CD8-positive, alpha-beta memory T cell (primary cell): ENCODE results near the gene YRDC. TPM values are rescaled to one million over a fixed set of nuclear protein-coding genes. Genes with fewer than 3 reads are reported as not detected.

Experiments used
- CTCF ChIA-PET: fragments of 350-600 bp; sonication (Branson Sonifier 250); formaldehyde crosslinking; loops from one replicate; lab custom pipeline; 2021; ENCODE audit warnings: antibody characterized with exemption; lab: Charles Lee
- POLR2A ChIA-PET: fragments of 350-600 bp; sonication (Branson Sonifier 250); formaldehyde crosslinking; loops from one replicate; lab custom pipeline; 2021; ENCODE audit warnings: antibody characterized with exemption; lab: Charles Lee
- DNase-seq, 5 donors: peaks; one replicate each; pipeline versions ENCODE4 v3.0.0 to v3.0.0-alpha.2; 2020 to 2022; ENCODE audit warnings: mixed read lengths in 1 of 5
- H3K27ac ChIP-seq: one replicate; pipeline ENCODE4 v1.7.0; 2013; ENCODE audit warnings: low read depth, mild to moderate bottlenecking, low read length, moderate library complexity
- H3K27me3 ChIP-seq: 2 replicates; pipeline ENCODE4 v1.7.0; 2013; ENCODE audit warnings: low read length, mild to moderate bottlenecking; ENCODE audit not compliant: insufficient read depth, poor library complexity, severe bottlenecking
- H3K36me3 ChIP-seq: 2 replicates; pipeline ENCODE4 v1.7.0; 2013; ENCODE audit warnings: mild to moderate bottlenecking, low read length, moderate library complexity; ENCODE audit not compliant: insufficient read depth
- H3K4me1 ChIP-seq: 2 replicates; pipeline ENCODE4 v1.7.0; 2013; ENCODE audit warnings: mild to moderate bottlenecking, low read length, moderate library complexity; ENCODE audit not compliant: insufficient read depth
- H3K4me3 ChIP-seq: 2 replicates; pipeline ENCODE4 v1.7.0; 2013; ENCODE audit warnings: mild to moderate bottlenecking, low read length
- H3K9me3 ChIP-seq: 2 replicates; pipeline ENCODE4 v1.7.0; 2013; ENCODE audit warnings: mild to moderate bottlenecking, low read length
- H3K27ac Mint-ChIP-seq, 8 donors: one replicate each; pipeline ENCODE4 v1.8.0; 2020 to 2021; ENCODE audit warnings: mixed read lengths in 8 of 8, mild to moderate bottlenecking in 6 of 8, inconsistent platforms in 3 of 8, moderate library complexity in 3 of 8
- H3K27me3 Mint-ChIP-seq, 2 donors: one replicate each; pipeline ENCODE4 v1.8.0; 2020 to 2021; ENCODE audit warnings: mixed read lengths in 2 of 2, mild to moderate bottlenecking in 1 of 2, moderate library complexity in 1 of 2
- H3K36me3 Mint-ChIP-seq, 3 donors: one replicate each; pipeline ENCODE4 v1.8.0; 2020 to 2021; ENCODE audit warnings: mixed read lengths in 3 of 3, inconsistent platforms in 1 of 3, mild to moderate bottlenecking in 1 of 3
- H3K4me1 Mint-ChIP-seq, 3 donors: one replicate each; pipeline ENCODE4 v1.8.0; 2020 to 2021; ENCODE audit warnings: mixed read lengths in 3 of 3, inconsistent platforms in 1 of 3, mild to moderate bottlenecking in 1 of 3
- H3K4me3 Mint-ChIP-seq, 7 donors: one replicate each; pipeline ENCODE4 v1.8.0; 2020 to 2021; ENCODE audit warnings: mixed read lengths in 7 of 7, mild to moderate bottlenecking in 6 of 7, moderate library complexity in 4 of 7, inconsistent platforms in 2 of 7
- H3K9me3 Mint-ChIP-seq, 5 donors: one replicate each; pipeline ENCODE4 v1.8.0; 2020 to 2022; ENCODE audit warnings: mixed read lengths in 5 of 5, mild to moderate bottlenecking in 3 of 5, moderate library complexity in 2 of 5, inconsistent platforms in 1 of 5
- polyA plus RNA-seq: library from polyadenylated mRNA; unstranded; fragments of 300-500 nt; fragmentation: Illumina TruSeq; gene quantifications from one replicate; pipeline ENCODE4 v1.2.3, GENCODE V29; 2021
- total RNA-seq, 2 experiments: library from RNA; stranded (reverse); gene quantifications; one replicate each; pipeline ENCODE4 v1.2.3, GENCODE V29; 2021

The YRDC gene
- total and polyA plus RNA-seq, 3 experiments from 2014 or later, result 28.7 to 80.8 (median 72.4) TPM

DNA sequence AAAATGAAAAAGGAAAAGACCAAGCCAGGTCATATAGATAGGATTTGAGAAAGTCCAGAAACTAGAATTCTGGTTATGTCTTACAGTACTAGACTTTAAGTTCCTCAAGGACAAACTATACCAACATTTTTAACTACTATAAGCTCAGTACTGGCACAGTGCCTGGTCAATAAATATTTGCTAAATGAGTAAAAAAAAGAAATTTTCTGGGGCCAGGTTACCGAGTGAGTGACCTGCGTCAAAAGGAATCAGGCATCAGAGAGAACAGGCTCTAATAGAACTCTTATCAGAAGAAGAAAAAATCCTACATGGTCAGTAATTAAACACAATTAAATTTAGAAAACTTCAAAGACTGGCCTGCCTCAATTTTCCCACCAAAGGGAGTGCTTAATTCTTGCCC lies 23.8 kb upstream of the YRDC start:
- Histone ChIP-seq H3K4me1 (no peaks in the 10 kb centered on the region), H3K4me3 (no peak overlapping the region), H3K27ac (no peak overlapping the region), H3K9me3 (no peaks in the 10 kb centered on the region), H3K36me3 (peaks cover 35% of the 10 kb centered on the region), H3K27me3 (no peaks in the 10 kb centered on the region)
- Mint-ChIP-seq H3K27ac (no peak overlapping the region), H3K27me3 (no peaks in the 10 kb centered on the region), H3K4me1 (no peaks in the 10 kb centered on the region), H3K9me3 (no peaks in the 10 kb centered on the region), H3K36me3 (peaks cover 8 to 81% (median 40%) of the 10 kb centered on the region in 3 donors), H3K4me3 (no peak overlapping the region)
- DNase-seq, result no peak
- POLR2A ChIA-PET, result no interaction called here
- CTCF ChIA-PET, result no interaction called here

DNA sequence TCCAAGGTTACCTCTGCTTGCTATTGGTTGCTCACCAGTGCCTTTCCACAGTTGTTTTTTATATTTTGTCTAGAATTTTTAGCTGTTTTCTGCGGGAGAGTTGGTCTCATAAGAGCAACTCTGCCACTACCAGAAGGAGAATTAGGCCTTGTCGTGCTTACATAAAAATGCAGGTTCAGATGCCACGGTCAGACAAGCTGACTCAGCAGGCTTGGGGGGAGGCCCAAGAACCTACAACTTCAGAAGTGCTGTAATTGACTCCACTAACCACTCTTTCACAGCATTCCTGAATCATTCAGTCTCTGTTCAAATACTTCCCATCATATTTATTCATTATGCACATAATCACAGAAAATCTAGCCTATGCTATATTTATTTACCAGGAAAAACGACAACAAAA lies 23.1 kb upstream of the YRDC start:
- DNase-seq, result no peak
- peaks cover 8 to 80% (median 36%) of the 10 kb centered on the region in 3 donors for H3K36me3 Mint-ChIP-seq

DNA sequence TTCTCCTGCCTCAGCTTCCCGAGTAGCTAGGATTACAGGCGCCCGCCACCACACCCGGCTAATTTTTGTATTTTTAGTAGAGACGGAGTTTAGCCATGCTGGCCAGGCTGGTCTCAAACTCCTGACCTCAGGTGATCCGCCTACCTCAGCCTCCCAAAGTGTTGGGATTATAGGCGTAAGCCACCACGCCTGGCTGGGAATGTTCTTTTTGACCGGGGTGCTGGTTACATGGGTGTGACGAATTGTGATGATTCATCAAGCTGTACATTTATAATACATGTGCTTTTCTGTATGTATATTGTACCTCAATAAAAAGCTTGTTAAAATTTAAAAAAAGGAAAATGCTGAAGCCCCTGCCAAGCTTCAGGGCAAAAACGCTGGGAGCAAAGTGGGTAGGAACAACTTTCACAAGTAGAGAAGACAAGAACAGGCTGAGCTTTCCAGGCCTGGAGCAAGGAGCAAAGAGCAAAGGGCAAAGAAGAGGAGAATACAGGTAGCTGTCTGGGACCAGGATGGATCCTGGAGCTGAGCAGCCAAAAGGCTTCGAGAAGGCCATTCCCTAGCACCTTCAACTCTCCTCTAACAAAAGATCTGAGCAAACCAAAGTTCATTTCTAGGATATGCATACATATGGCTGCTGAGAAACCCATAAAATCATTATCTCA lies 20.5 kb upstream of the YRDC start:
- Histone ChIP-seq H3K27me3 (no peaks in the 10 kb centered on the region), H3K4me1 (no peaks in the 10 kb centered on the region), H3K36me3 (peaks cover 20% of the 10 kb centered on the region), H3K27ac (no peak overlapping the region), H3K9me3 (no peaks in the 10 kb centered on the region), H3K4me3 (no peak overlapping the region)
- Mint-ChIP-seq H3K4me3 (no peak overlapping the region), H3K36me3 (peaks cover 6 to 74% (median 31%) of the 10 kb centered on the region in 3 donors), H3K27me3 (no peaks in the 10 kb centered on the region), H3K4me1 (no peaks in the 10 kb centered on the region), H3K27ac (peak overlapping the region in 2 of 8 donors; percentile 61 to 74), H3K9me3 (no peaks in the 10 kb centered on the region)
- CTCF ChIA-PET, result no interaction called here
- POLR2A ChIA-PET, result no interaction called here
- DNase-seq, result no peak

More for the DNA sequence above, 23.1 kb upstream of the YRDC start:
- Histone ChIP-seq H3K4me1 (no peaks in the 10 kb centered on the region), H3K27me3 (no peaks in the 10 kb centered on the region), H3K36me3 (peaks cover 35% of the 10 kb centered on the region), H3K9me3 (no peaks in the 10 kb centered on the region), H3K27ac (no peak overlapping the region), H3K4me3 (no peak overlapping the region)
- POLR2A ChIA-PET, result no interaction called here
- H3K27ac Mint-ChIP-seq, result peak overlapping the region in 2 of 8 donors; percentile 25 to 29
- no peaks in the 10 kb centered on the region for H3K4me1 Mint-ChIP-seq
- H3K9me3 Mint-ChIP-seq, result no peaks in the 10 kb centered on the region
- CTCF ChIA-PET, result no interaction called here
- no peak overlapping the region for H3K4me3 Mint-ChIP-seq
- no peaks in the 10 kb centered on the region for H3K27me3 Mint-ChIP-seq

DNA sequence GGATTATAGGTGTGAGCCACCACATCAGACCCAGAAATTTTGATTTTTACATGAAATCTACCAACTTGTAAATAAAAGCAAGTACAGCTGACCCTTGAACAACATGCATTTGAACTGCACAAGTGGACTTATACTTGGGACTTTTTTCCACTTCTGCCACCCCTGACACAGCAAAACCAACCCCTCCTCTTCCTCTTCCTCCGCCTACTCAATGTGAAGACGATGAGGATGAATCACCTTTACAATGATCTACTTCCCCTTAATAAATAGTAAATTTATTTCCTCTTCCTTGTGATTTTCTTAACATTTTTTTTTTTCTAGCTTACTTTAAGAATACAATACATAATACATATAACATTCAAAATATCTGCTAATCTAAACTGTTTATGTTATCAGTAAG lies 17.5 kb upstream of the YRDC start:
- Mint-ChIP-seq H3K27me3 (no peaks in the 10 kb centered on the region), H3K27ac (peak overlapping the region in 4 of 8 donors; percentile 34 to 54 (median 50)), H3K36me3 (peaks cover 0 to 75% (median 30%) of the 10 kb centered on the region in 3 donors), H3K9me3 (no peaks in the 10 kb centered on the region), H3K4me3 (no peak overlapping the region), H3K4me1 (peaks cover 0 to 1% (median 0%) of the 10 kb centered on the region in 3 donors)
- H3K4me3 ChIP-seq, result no peak overlapping the region
- POLR2A ChIA-PET, result no interaction called here
- H3K27ac ChIP-seq, result no peak overlapping the region
- no peaks in the 10 kb centered on the region for H3K4me1 ChIP-seq
- no peak for DNase-seq
- CTCF ChIA-PET, result interaction anchor here (1.5 kb wide), 1 partner anchor 34 kb away, joined by 4 read pairs; the partner anchor contains the start of gene MTF1
- no peaks in the 10 kb centered on the region for H3K27me3 ChIP-seq
- peaks cover 17% of the 10 kb centered on the region for H3K36me3 ChIP-seq
- H3K9me3 ChIP-seq, result no peaks in the 10 kb centered on the region

DNA sequence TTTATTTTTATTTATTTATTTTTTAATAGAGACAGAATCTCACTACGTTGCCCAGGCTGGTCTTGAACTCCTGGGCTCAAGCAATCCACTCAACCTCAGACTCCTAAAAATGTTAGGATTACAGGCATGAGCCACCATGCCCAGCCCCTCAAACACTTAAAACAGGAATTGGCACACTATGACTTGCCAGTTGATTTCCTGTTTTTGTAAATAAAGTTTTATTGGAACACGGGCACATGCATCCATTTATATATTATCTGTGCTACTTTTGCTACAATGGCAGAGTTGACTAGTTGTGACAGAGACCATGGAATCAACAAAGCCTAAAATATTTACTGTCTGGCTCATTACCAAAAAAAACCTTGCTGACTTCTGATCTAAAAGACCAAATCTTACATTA lies 16.0 kb upstream of the YRDC start:
- no peaks in the 10 kb centered on the region for H3K27me3 Mint-ChIP-seq
- H3K27ac Mint-ChIP-seq, result no peak overlapping the region
- no peaks in the 10 kb centered on the region for H3K9me3 Mint-ChIP-seq

DNA sequence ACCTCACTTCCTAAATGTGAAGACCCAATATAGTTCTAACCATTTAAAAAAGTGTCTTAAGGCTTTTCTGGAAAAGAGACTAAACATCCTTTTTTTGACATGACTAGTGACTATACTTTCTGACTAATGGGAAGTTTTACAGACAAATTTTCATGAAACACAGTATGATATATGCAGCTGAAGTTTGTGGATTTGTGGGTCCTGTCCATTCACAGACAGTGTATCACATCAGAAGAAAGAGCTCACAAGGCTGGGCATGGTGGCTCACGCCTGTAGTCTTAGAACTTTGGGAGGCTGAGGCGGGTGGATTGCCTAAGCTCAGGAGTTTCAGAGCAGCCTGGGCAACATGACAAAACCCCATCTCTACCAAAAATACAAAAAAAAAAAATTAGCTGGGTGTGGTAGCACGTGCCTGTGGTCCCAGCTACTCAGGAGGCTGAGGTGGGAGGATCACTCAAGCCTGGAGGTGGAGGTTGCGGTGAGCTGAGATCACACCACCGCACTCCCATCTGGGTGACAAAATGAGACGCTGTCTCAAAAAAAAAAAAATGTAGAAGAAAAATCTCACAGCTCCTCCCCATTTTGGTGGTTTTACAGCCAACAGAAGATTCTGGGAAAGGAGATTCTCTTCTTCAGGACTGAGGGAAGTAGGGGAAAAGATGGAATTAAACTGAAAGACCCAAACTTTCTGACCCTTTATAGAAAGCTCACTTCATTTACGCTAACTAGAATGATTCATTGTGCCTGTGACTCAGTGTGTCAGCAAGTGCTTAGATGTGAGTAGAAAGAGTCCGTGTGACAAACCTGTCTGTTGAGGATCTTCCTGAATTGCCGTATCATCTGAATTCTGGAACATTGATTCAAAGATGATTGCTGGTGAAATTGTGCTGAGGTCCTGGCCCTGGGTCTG lies 15.2 kb upstream of the YRDC start:
- Mint-ChIP-seq H3K27ac (peak overlapping the region in 5 of 8 donors; percentile 52 to 85 (median 69)), H3K9me3 (no peaks in the 10 kb centered on the region), H3K4me1 (peaks cover 0 to 1% (median 0%) of the 10 kb centered on the region in 3 donors), H3K36me3 (peaks cover 0 to 72% (median 27%) of the 10 kb centered on the region in 3 donors), H3K27me3 (no peaks in the 10 kb centered on the region), H3K4me3 (no peak overlapping the region)
- ChIA-PET POLR2A (no interaction called here), CTCF (interaction anchor here (1.0 kb wide), 1 partner anchor 11 kb away, joined by 4 read pairs; no protein-coding TSS in a partner anchor)
- Histone ChIP-seq H3K27me3 (no peaks in the 10 kb centered on the region), H3K9me3 (no peaks in the 10 kb centered on the region), H3K4me1 (no peaks in the 10 kb centered on the region), H3K27ac (no peak overlapping the region), H3K4me3 (no peak overlapping the region), H3K36me3 (peaks cover 23% of the 10 kb centered on the region)
- DNase-seq, result peak in 1 of 5 donors; percentile 5

More for the DNA sequence above, 16.0 kb upstream of the YRDC start:
- Histone ChIP-seq H3K27ac (no peak overlapping the region), H3K4me1 (no peaks in the 10 kb centered on the region), H3K36me3 (peaks cover 23% of the 10 kb centered on the region), H3K27me3 (no peaks in the 10 kb centered on the region), H3K4me3 (no peak overlapping the region), H3K9me3 (no peaks in the 10 kb centered on the region)
- no peak for DNase-seq
- no peak overlapping the region for H3K4me3 Mint-ChIP-seq
- POLR2A ChIA-PET, result no interaction called here
- CTCF ChIA-PET, result no interaction called here
- H3K4me1 Mint-ChIP-seq, result peaks cover 0 to 1% (median 0%) of the 10 kb centered on the region in 3 donors
- H3K36me3 Mint-ChIP-seq, result peaks cover 0 to 77% (median 31%) of the 10 kb centered on the region in 3 donors

DNA sequence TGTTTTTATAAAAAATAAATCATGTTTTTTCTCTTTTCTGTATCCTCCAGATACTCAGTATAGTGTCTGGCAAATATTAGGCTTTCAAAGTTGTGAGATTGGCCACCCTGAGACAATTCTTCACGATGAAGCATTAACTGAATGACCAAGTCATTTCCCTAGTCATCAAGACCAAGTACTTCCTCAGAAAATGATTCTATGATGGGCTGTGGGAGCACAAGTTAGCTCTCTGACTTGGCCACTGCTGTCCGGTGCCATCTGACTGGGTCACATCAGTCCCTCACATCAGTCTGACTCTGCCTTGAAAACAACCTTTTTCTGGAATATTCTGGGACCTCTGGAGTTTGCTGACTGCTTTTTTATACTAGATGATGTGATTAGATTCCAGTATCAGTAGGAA lies 13.5 kb upstream of the YRDC start:
- Histone ChIP-seq H3K36me3 (peaks cover 23% of the 10 kb centered on the region), H3K9me3 (no peaks in the 10 kb centered on the region), H3K27ac (no peak overlapping the region), H3K27me3 (no peaks in the 10 kb centered on the region), H3K4me1 (no peaks in the 10 kb centered on the region), H3K4me3 (no peak overlapping the region)
- POLR2A ChIA-PET, result no interaction called here
- peaks cover 0 to 74% (median 23%) of the 10 kb centered on the region in 3 donors for H3K36me3 Mint-ChIP-seq
- no peak for DNase-seq
- H3K4me3 Mint-ChIP-seq, result no peak overlapping the region
- CTCF ChIA-PET, result no interaction called here
- H3K4me1 Mint-ChIP-seq, result peaks cover 0 to 1% (median 0%) of the 10 kb centered on the region in 3 donors
- no peak overlapping the region for H3K27ac Mint-ChIP-seq
- H3K9me3 Mint-ChIP-seq, result no peaks in the 10 kb centered on the region
- H3K27me3 Mint-ChIP-seq, result no peaks in the 10 kb centered on the region
